GM10248 (cell line): Measurements from ENCODE around the gene USP40.

Experiments
- CTCF ChIA-PET: fragments of 300-600 bp; sonication (Branson Sonifier 250); formaldehyde crosslinking; extraction: SDS; loops from one replicate; lab custom pipeline; 2021; ENCODE audit warnings: antibody characterized with exemption; lab: Yijun Ruan, JAX
- POLR2A ChIA-PET: fragments of 350-650 bp; sonication (Branson Sonifier 250); formaldehyde crosslinking; extraction: SDS; loops from one replicate; lab custom pipeline; 2020; ENCODE audit warnings: antibody characterized with exemption; lab: Yijun Ruan, JAX
- DNase-seq: peaks from one replicate; pipeline ENCODE4 v3.0.0; 2012; ENCODE audit errors: extremely low spot score
- CTCF ChIP-seq: IDR thresholded peaks from 2 replicates; pipeline ENCODE4 v1.5.1; 2012; ENCODE audit warnings: mild to moderate bottlenecking, low read depth; ENCODE audit errors: extremely low read depth, missing control alignments, control extremely low read depth

The USP40 gene

GRCh38 chr2:233449921-233450863 is 116.4 kb downstream of the USP40 start:
- ChIA-PET POLR2A (no interaction called here), CTCF (interaction anchor here (0.7 kb wide), 1 partner anchor 46 kb away, joined by 3 read pairs; no protein-coding TSS in a partner anchor)
- no peak for TF ChIP-seq CTCF
- no peak for DNase-seq

GRCh38 chr2:233449081-233449901 is 117.3 kb downstream of the USP40 start:
- ChIA-PET CTCF (interaction anchor here (1.2 to 8.4 kb wide), 4 partner anchors 9 to 263 kb away, joined by 3 to 138 read pairs (median 6); no protein-coding TSS in a partner anchor), POLR2A (no interaction called here)
- no peak for DNase-seq
- TF ChIP-seq CTCF: peak; percentile 39

GRCh38 chr2:233448575-233448974 is 118.0 kb downstream of the USP40 start:
- ChIA-PET CTCF (interaction anchor here (1.2 to 8.4 kb wide), 4 partner anchors 9 to 263 kb away, joined by 3 to 138 read pairs (median 6); no protein-coding TSS in a partner anchor), POLR2A (interaction anchor here (1.1 kb wide), 1 partner anchor 115 kb away, joined by 3 read pairs; no protein-coding TSS in a partner anchor)
- DNase-seq: no peak
- no peak for TF ChIP-seq CTCF

GRCh38 chr2:233448220-233448559 is 118.4 kb downstream of the USP40 start:
- DNase-seq: no peak
- CTCF ChIA-PET: interaction anchor here (1.2 to 8.4 kb wide), 4 partner anchors 10 to 264 kb away, joined by 3 to 138 read pairs (median 6); no protein-coding TSS in a partner anchor
- no peak for TF ChIP-seq CTCF
- POLR2A ChIA-PET: interaction anchor here (1.1 kb wide), 1 partner anchor 115 kb away, joined by 3 read pairs; no protein-coding TSS in a partner anchor

GRCh38 chr2:233447506-233448219 is 118.9 kb downstream of the USP40 start:
- POLR2A ChIA-PET: interaction anchor here (1.1 kb wide), 1 partner anchor 114 kb away, joined by 3 read pairs; no protein-coding TSS in a partner anchor
- no peak for DNase-seq
- TF ChIP-seq CTCF: no peak
- CTCF ChIA-PET: interaction anchor here (1.8 to 8.4 kb wide), 3 partner anchors 10 to 264 kb away, joined by 5 to 138 read pairs (median 6); no protein-coding TSS in a partner anchor
